HFF-Myc (cell line): ENCODE measurements around the gene CTCF.

Experiments
- DNase-seq: peaks from one replicate; pipeline ENCODE4 v3.0.0-alpha.2; 2011; ENCODE audit warnings: low read depth; ENCODE audit errors: extremely low read depth
- H3K4me3 ChIP-seq: replicated peaks from 2 replicates; pipeline ENCODE4 v1.5.1; 2011; ENCODE audit warnings: low read depth, mild to moderate bottlenecking, control low read depth, low read length
- CTCF ChIP-seq: IDR thresholded peaks from 2 replicates; pipeline ENCODE4 v1.5.1; 2012; ENCODE audit warnings: mild to moderate bottlenecking, low read depth, low read length, control low read depth; ENCODE audit errors: missing control alignments

CTCF gene

DNA sequence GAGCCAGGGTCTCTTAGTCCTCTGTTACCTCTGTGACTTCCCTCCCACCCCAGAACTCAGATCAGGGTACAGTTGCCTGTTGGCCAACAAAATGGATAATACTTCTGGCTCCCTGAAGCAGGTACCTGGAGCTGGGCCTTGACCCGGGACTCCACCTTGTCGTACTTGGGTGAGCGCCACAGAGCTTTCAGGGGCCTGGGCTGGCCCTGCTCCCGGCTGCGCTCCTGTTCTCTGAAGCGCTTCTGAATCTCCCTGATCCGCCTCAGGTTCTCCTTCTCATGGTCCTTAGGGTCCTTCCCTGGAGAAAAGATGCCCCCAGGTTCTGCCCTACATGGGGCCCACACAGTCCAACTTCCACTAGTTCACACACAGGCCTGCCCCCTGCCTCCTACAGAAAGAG is 102.5 kb downstream of the CTCF start:
- DNase-seq = no peak
- H3K4me3 ChIP-seq = no peak overlapping the region
- no peak for TF ChIP-seq CTCF

DNA sequence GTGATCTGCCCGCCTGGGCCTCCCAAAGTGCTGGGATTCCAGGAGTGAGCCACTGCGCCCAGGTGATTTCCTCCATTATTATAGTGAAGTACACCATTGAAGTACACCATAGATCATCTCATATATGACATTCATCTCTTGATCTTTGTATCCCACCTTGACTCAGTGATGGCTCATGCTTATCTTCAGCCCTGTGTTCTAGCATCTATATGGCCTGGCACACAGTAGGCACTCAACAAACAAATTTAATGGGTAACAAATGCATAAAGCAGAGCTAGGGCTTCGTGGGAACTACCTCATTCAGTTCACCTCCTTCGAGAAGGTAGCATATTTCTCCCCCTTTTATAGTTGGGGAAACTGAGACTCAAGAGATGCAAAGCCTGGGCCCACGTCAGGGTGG is 103.3 kb downstream of the CTCF start:
- no peak for DNase-seq
- peak overlapping the region; percentile 51 for H3K4me3 ChIP-seq
- no peak for TF ChIP-seq CTCF

DNA sequence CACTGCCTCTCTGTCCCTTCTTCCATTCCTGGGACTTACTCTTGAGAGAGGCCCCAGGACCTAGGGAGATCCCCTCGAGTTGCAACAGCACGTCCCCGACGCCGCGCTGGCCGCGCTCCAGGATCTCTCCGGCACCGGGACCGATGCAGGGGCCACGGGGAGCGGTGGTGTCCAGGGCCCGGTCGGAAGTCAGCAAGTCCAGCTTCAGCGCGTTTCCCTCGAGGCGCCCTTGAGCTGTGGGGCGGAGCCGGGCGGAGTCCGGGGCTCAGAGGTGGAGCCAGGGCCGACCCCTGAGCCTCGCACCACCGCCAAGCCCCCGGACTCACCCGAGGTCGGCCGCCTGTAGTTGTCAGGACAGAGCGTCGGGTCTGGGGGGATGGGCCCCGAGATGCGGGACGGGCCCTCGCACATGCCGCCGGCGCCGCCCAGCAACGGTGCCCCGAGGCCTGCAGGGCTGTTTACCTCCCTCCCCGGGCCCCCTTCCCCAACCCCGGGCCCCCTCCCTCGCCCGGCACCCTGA is 103.8 kb downstream of the CTCF start:
- DNase-seq = no peak
- no peak for TF ChIP-seq CTCF
- H3K4me3 ChIP-seq = peak overlapping the region; percentile 51

DNA sequence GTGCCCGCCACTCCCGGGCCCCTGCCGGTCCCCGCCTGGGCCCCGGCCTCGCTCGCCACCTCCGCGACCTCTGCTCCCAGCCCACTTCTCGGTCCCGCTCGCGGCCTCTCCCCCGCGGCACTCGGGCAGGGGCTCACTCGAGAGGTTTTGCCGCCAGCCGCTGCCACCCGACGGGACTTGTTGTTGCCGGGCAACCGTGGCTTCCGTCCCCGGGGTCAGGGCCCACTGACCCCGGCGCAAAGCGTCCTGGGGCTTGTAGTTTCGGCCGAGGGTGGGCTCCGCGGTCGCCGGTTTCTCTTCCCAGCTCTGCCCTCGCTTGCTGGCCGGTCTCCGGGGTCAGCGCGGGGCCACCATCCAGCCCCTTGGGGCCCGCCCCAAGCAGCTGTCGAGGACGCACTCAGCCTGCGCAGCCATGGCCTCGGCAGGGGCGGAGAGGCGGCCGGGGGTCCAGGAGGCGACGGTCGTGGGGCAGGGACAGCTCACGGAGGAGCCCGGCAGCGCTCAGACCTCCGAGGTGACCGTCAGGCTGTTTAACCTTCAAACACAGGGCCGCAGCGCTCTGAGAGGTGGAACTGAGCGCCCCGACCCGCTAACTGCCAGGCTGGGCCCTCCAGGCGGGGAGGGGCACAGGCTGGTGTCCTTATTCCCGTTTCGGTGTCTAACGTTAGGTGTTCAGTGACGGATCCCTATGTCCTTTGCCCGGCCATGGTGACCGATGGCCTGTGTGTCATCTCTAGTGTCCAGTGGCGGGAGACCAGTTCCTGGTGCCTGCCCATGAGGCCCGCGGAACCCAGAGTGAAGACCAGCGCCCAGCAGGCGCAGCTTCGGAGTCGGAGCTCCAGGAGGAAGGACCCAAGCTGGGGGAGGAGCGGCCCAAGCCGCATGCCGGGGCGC is 104.5 kb downstream of the CTCF start, which contains the start of the genes C16orf86 and ENKD1:
Gene C16orf86, plus strand, starts transcription at position 256 of the 894 bp plus-strand sequence. Its CDS starts 157 bp downstream, at position 413.
Gene ENKD1, minus strand, starts transcription at position 192 of the 894 bp plus-strand sequence. CDS start 308 bp downstream, outside the sequence.
- H3K4me3 ChIP-seq = peak within 1 kb of the TSS; percentile 51
- TF ChIP-seq CTCF = no peak
- DNase-seq = no peak

GRCh38 chr16:67667453-67667816 is 105.1 kb downstream of the CTCF start:
- TF ChIP-seq CTCF = no peak
- no peak for DNase-seq
- H3K4me3 ChIP-seq = peak overlapping the region; percentile 51; the same call in 1 of the 2 replicates

DNA sequence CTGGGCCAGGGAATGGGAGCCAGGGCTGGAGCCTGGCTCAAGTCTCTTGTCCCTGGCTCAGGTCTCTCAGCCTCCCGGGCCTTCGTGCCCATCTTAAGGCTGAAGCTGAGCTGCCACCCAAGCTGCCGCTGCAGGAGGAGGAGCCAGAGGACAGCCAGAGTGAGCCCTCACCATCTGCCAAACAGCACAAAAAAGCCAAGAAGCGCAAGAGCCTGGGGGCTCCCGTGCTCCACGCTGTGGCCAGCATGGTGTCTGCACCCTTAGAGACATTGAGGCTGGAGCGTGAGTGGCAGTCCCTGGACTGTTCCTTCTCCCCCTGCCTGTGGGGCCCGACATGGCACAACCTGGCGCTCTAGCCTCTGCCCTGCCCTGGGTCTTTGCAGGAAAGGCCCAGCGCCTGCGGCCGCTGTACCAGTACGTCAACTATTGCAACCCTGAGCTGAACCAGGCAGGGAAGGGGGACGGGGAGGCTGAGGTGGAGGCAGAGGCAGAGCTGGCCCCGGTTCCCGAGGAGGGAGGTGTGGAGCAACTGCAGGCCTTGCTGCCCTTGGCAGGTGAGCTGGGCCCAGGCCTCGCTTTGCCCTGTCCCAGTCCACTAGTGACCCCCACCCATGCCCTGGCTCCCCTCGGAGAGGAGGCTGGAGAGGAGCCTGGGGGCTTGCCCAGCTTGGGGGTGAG is 105.6 kb downstream of the CTCF start:
- TF ChIP-seq CTCF = peak; percentile 89
- DNase-seq = peak; percentile 87
- no peak overlapping the region; the same call in 1 of the 2 replicates for H3K4me3 ChIP-seq
